GM21619 (cell line): ENCODE measurements around the gene PDE4B.
"Not testable (repeated sequence)": the region's sequence is repeated elsewhere in the genome, so short reads cannot be mapped to it uniquely, and the experiment has no call there.

Source experiments
- ATAC-seq: cut with Tn5 transposase; IDR thresholded peaks from one replicate; pipeline ENCODE4 v1.9.1; 2021; ENCODE audit not compliant: unreplicated experiment

PDE4B gene

GRCh38 chr1:66112744-66113400 is 320.2 kb downstream of the PDE4B start:
- ATAC-seq, result no peak

- ATAC-seq, result no peak
Measured at GRCh38 chr1:66119148-66119547, 326.5 kb downstream of the PDE4B start.

- no peak for ATAC-seq
Measured at GRCh38 chr1:66124670-66125069, 332.0 kb downstream of the PDE4B start.

- not testable (repeated sequence) for ATAC-seq
Measured at GRCh38 chr1:66128641-66129040, 335.9 kb downstream of the PDE4B start.

GRCh38 chr1:66132324-66132723 is 339.6 kb downstream of the PDE4B start:
- ATAC-seq, result no peak

- ATAC-seq, result no peak
Measured at GRCh38 chr1:66134004-66134403, 341.3 kb downstream of the PDE4B start.

- no peak for ATAC-seq
Measured at GRCh38 chr1:66135161-66135560, 342.5 kb downstream of the PDE4B start.

GRCh38 chr1:66136423-66136822 is 343.7 kb downstream of the PDE4B start:
- ATAC-seq, result not testable (repeated sequence)

GRCh38 chr1:66137235-66137634 is 344.5 kb downstream of the PDE4B start:
- ATAC-seq, result no peak

GRCh38 chr1:66138613-66139012 is 345.9 kb downstream of the PDE4B start:
- no peak for ATAC-seq

GRCh38 chr1:66140072-66140471 is 347.4 kb downstream of the PDE4B start:
- no peak for ATAC-seq

- no peak for ATAC-seq
Measured at GRCh38 chr1:66143651-66144050, 351.0 kb downstream of the PDE4B start.

- ATAC-seq, result no peak
Measured at GRCh38 chr1:66147226-66147835, 354.6 kb downstream of the PDE4B start.

- no peak for ATAC-seq
Measured at GRCh38 chr1:66152034-66152433, 359.3 kb downstream of the PDE4B start.

GRCh38 chr1:66154394-66154793 is 361.7 kb downstream of the PDE4B start:
- no peak for ATAC-seq

GRCh38 chr1:66156144-66156543 is 363.4 kb downstream of the PDE4B start:
- no peak for ATAC-seq

- no peak for ATAC-seq
Measured at GRCh38 chr1:66159800-66160199, 367.1 kb downstream of the PDE4B start.

- ATAC-seq, result no peak
Measured at GRCh38 chr1:66160719-66161118, 368.0 kb downstream of the PDE4B start.

- ATAC-seq, result no peak
Measured at GRCh38 chr1:66166753-66167152, 374.1 kb downstream of the PDE4B start.

GRCh38 chr1:66167267-66167666 is 374.6 kb downstream of the PDE4B start:
- no peak for ATAC-seq

GRCh38 chr1:66168467-66168887 is 375.8 kb downstream of the PDE4B start:
- no peak for ATAC-seq

GRCh38 chr1:66168948-66169671 is 376.4 kb downstream of the PDE4B start:
- no peak for ATAC-seq
